Skeletal muscle cell (primary cell): ENCODE data around the gene ZPBP.
"Not testable (repeated sequence)": the region's sequence is repeated elsewhere in the genome, so short reads cannot be mapped to it uniquely, and the experiment has no call there.

Source experiments
- DNase-seq: peaks from one replicate; pipeline ENCODE4 v3.0.0-alpha.2; 2010; ENCODE audit warnings: low read depth
- H3K4me3 ChIP-seq: 2 replicates; pipeline ENCODE4 v1.5.1; 2011; ENCODE audit warnings: low read depth, mild to moderate bottlenecking, control low read depth, low read length, moderate library complexity

ZPBP gene

GRCh38 chr7:50056131-50056530, 36.9 kb downstream of the ZPBP start:
- no peak for DNase-seq

GRCh38 chr7:50047716-50048115, 45.3 kb downstream of the ZPBP start:
- no peak for DNase-seq

More at GRCh38 chr7:50056131-50056530, 36.9 kb downstream of the ZPBP start:
- H3K4me3 ChIP-seq = no peak overlapping the region

GRCh38 chr7:50041165-50041564, 51.9 kb downstream of the ZPBP start:
- DNase-seq, H3K4me3 ChIP-seq: not testable (repeated sequence)

More at GRCh38 chr7:50047716-50048115, 45.3 kb downstream of the ZPBP start:
- H3K4me3 ChIP-seq = no peak overlapping the region

DNA sequence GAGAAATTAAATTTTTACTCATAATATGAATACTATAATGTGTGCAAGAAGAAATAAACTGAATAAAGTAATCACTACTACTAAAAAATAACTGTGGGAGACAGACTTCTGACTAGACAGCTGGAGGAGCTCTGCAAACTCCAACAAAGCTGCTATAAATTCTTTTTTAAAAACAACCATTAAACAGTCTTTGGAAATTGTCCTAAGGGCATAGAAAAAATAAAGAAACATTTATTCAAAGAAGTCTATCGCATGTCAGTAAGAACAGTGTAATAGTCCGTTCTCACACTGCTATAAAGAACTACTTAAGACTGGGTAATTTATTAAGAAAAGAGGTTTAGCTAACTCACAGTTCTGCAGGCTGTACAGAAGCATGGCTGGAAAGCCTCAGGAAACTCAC, 56.0 kb downstream of the ZPBP start:
- DNase-seq = no peak
- H3K4me3 ChIP-seq = no peak overlapping the region

DNA sequence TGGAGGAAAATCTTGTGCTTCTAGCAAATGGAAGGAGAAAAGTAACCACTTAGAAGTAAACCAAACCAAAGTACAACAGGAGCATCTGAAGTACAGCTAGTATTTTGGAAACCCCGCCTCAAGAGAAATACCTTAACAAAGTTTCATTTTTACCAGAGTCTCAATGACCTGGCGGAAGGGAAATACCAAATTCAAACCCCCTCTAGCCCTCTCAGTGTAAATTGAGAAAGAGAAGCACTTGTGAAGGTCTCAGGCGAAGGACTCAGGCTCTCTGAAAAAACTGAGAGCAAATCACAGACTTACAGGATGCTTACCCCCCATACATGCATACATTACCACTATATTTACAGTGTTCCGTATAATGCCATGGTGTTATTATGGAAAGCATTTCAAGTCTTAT, 70.1 kb downstream of the ZPBP start:
- no peak overlapping the region for H3K4me3 ChIP-seq

DNA sequence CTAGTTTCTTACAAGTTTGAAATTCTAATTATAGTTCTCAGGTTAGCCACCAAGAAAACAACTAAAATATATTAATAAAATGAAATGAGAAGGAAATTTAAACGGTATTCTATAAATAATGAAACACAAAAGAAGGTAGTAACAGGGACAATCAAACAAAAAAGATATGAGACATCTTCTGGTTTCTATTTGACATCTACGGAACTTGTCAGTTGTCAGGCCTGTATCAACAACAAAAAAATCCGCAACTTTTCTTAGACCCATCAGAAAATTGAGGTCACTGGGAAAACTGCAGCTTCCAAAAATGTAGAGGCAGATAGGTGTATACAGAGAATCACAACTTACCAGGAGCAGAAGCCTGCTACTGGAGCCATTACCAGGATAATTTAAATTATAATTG, 70.6 kb downstream of the ZPBP start:
- no peak overlapping the region for H3K4me3 ChIP-seq
- DNase-seq = no peak

More for the DNA sequence above, 70.1 kb downstream of the ZPBP start:
- no peak for DNase-seq

DNA sequence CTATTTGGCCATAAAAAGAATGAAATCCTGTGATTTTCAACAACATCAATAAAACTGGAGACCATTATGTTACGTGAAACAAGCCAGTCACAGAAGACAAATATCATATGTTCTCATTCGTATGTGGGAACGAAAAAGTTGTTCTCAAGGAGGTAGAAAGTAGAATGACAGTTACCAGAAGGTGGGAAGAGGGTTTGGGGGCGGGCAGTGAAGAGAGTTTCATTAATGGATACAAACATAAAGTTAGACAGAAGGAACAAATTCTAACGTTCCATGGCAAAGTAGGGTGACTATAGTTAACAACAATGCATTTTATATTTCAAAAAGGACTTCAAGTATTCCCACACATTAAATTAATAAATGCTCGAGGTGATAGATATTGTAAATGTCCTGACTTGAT, 97.4 kb downstream of the ZPBP start:
- no peak for DNase-seq
- H3K4me3 ChIP-seq = no peak overlapping the region

DNA sequence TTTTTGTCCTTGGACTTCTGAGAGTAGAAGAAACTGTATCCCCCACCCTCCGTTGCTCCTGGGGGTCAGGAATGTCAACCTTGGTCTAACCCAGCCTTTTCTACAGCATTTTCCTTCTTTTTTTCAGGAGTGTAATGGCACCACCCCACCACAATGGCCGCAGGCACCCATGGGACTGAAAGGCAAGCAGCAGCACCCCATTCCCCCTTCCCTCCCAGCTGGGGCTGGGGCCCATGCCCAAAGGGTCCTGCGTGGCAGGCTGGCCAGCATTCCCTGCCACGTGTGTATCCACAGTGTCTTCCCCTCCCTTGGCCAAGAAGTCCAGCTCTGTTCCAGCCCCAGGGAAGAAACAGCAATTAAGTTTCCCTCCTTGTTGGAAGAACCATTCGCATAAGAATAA, 106.9 kb downstream of the ZPBP start:
- H3K4me3 ChIP-seq = no peak overlapping the region
- no peak for DNase-seq

GRCh38 chr7:49980465-49980864, 112.6 kb downstream of the ZPBP start:
- no peak for DNase-seq
- no peak overlapping the region for H3K4me3 ChIP-seq

GRCh38 chr7:49976238-49976637, 116.8 kb downstream of the ZPBP start:
- no peak for DNase-seq
- no peak overlapping the region for H3K4me3 ChIP-seq

- DNase-seq = no peak
- H3K4me3 ChIP-seq = no peak overlapping the region
Observed at GRCh38 chr7:49974035-49974434, 119.0 kb downstream of the ZPBP start.

GRCh38 chr7:49937608-49938007, 155.4 kb downstream of the ZPBP start:
- no peak for DNase-seq

GRCh38 chr7:49931627-49932026, 161.4 kb downstream of the ZPBP start:
- DNase-seq = no peak

More at GRCh38 chr7:49937608-49938007, 155.4 kb downstream of the ZPBP start:
- H3K4me3 ChIP-seq = no peak overlapping the region

DNA sequence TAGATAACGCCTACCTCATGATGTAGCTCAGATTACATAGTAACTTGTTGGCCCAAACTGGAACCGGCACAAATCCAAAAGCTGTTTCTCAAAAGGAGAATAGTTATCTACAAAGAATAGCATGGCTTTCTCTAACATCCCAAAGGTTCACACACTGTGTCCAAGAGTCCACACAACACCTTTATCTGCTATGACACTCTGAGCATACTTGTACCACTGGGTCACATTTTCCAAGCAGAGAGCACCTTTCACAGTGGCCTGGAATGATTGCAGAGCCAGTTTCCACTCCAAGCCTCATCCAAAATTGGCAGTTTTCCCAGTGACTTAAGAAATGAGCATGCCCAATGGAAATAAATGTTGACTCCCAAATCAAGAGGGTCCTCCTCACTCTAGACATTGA, 164.3 kb downstream of the ZPBP start:
- DNase-seq = no peak
- H3K4me3 ChIP-seq = no peak overlapping the region

More at GRCh38 chr7:49931627-49932026, 161.4 kb downstream of the ZPBP start:
- H3K4me3 ChIP-seq = no peak overlapping the region

DNA sequence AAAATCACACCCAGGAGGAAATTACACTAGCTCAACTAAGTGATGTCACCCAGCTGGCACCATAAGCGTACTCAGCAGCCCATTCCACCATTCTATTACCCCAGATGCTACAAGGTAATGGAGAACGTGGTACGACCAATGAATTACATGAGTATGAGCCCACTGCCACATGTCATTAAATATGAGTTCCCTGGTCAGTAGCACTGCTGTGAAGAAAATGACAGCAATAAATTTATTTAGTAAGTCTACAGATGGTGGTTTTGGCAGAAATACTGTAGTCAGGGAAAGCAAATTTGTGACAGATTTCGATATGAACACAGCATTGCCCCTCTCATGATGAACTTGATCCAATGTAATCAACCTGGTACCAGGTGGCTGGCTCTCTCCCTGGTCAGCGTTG, 165.4 kb downstream of the ZPBP start:
- no peak overlapping the region for H3K4me3 ChIP-seq
- DNase-seq = no peak

- H3K4me3 ChIP-seq = no peak overlapping the region
- DNase-seq = no peak
Observed at GRCh38 chr7:49926720-49927119, 166.3 kb downstream of the ZPBP start.

DNA sequence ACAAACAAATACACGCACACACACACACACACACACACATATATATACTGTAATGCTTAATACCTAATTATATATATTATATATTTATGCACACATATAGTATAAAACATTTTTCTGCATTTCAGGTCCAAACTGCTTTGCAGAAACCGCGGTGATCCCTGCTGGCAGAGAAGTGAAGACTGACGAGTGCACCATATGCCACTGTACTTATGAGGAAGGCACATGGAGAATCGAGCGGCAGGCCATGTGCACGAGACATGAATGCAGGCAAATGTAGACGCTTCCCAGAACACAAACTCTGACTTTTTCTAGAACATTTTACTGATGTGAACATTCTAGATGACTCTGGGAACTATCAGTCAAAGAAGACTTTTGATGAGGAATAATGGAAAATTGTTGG, 181.1 kb downstream of the ZPBP start:
- no peak overlapping the region for H3K4me3 ChIP-seq
- DNase-seq = no peak

GRCh38 chr7:49894543-49894942, 198.5 kb downstream of the ZPBP start:
- H3K4me3 ChIP-seq = no peak overlapping the region
- DNase-seq = no peak

DNA sequence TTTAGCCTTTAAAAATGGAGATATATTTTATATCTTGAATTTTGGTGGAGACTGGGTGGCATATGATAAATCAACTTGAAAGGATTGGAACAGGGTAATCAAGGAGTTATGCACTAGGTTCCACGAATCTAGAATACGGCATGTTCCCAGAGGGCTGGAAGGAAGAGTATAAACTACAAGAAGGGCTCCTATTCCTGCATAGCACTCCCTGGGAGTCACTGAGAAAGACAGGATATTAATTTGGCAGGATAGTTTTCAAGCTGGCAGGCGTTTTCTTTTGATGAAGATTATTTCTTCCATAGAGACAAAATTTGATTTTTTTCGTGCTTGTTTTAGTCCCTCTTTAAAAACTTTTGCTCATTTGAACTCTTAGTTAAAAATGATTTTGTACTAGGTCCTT, 199.9 kb downstream of the ZPBP start:
- H3K4me3 ChIP-seq = no peak overlapping the region
- DNase-seq = no peak

GRCh38 chr7:49892481-49892880, 200.6 kb downstream of the ZPBP start:
- DNase-seq = no peak
- no peak overlapping the region for H3K4me3 ChIP-seq
